GM15510 (cell line): ENCODE results near the gene CCR9.

Experiments
- POLR2A ChIP-seq: IDR thresholded peaks from 3 replicates; pipeline ENCODE4 v1.6.1; 2011; ENCODE audit warnings: borderline replicate concordance; ENCODE audit not compliant: insufficient read length; ENCODE audit errors: extremely low read depth

Gene CCR9

GRCh38 chr3:45885979-45886705 is at the start of gene CCR9:
Gene CCR9 (plus strand): TSS chr3:45886543. CDS start chr3:45894934, 8,391 bp downstream.
- no peak for TF ChIP-seq POLR2A

- no peak for TF ChIP-seq POLR2A
Observed at GRCh38 chr3:45838466-45838865, 47.9 kb upstream of the CCR9 start.

- no peak for TF ChIP-seq POLR2A
Observed at GRCh38 chr3:45841420-45841756, 45.0 kb upstream of the CCR9 start.

- peak; percentile 41 for TF ChIP-seq POLR2A
Observed at GRCh38 chr3:45841757-45842491, 44.4 kb upstream of the CCR9 start, which contains the start of gene LZTFL1. Gene LZTFL1 (minus strand): TSS chr3:45842119. CDS start chr3:45841991, 128 bp downstream.

- TF ChIP-seq POLR2A = no peak
Observed at GRCh38 chr3:45842851-45843625, 43.3 kb upstream of the CCR9 start.

- no peak for TF ChIP-seq POLR2A
Observed at GRCh38 chr3:45844616-45845015, 41.7 kb upstream of the CCR9 start.

- no peak for TF ChIP-seq POLR2A
Observed at GRCh38 chr3:45848392-45848791, 38.0 kb upstream of the CCR9 start.

- no peak for TF ChIP-seq POLR2A
Observed at GRCh38 chr3:45852828-45853227, 33.5 kb upstream of the CCR9 start.

- no peak for TF ChIP-seq POLR2A
Observed at GRCh38 chr3:45858809-45859543, 27.4 kb upstream of the CCR9 start.

- no peak for TF ChIP-seq POLR2A
Observed at GRCh38 chr3:45860481-45860880, 25.9 kb upstream of the CCR9 start.

- no peak for TF ChIP-seq POLR2A
Observed at GRCh38 chr3:45861043-45861719, 25.2 kb upstream of the CCR9 start.

GRCh38 chr3:45864760-45865519 is 21.4 kb upstream of the CCR9 start:
- TF ChIP-seq POLR2A = no peak

- no peak for TF ChIP-seq POLR2A
Observed at GRCh38 chr3:45865563-45865962, 20.8 kb upstream of the CCR9 start.

GRCh38 chr3:45868213-45868612 is 18.1 kb upstream of the CCR9 start:
- no peak for TF ChIP-seq POLR2A

GRCh38 chr3:45868650-45869049 is 17.7 kb upstream of the CCR9 start:
- TF ChIP-seq POLR2A = no peak
